CD8-positive, alpha-beta memory T cell (primary cell): Measurements from ENCODE around the gene SPTB. TPM values are rescaled to one million over a fixed set of nuclear protein-coding genes. Genes with fewer than 3 reads are reported as not detected.

Source experiments
- CTCF ChIA-PET: fragments of 350-600 bp; sonication (Branson Sonifier 250); formaldehyde crosslinking; loops from one replicate; lab custom pipeline; 2021; ENCODE audit warnings: antibody characterized with exemption; lab: Charles Lee
- POLR2A ChIA-PET: fragments of 350-600 bp; sonication (Branson Sonifier 250); formaldehyde crosslinking; loops from one replicate; lab custom pipeline; 2021; ENCODE audit warnings: antibody characterized with exemption; lab: Charles Lee
- DNase-seq, 5 donors: peaks; one replicate each; pipeline versions ENCODE4 v3.0.0 to v3.0.0-alpha.2; 2020 to 2022; ENCODE audit warnings: mixed read lengths in 1 of 5
- H3K27ac ChIP-seq: one replicate; pipeline ENCODE4 v1.7.0; 2013; ENCODE audit warnings: low read depth, mild to moderate bottlenecking, low read length, moderate library complexity
- H3K27me3 ChIP-seq: 2 replicates; pipeline ENCODE4 v1.7.0; 2013; ENCODE audit warnings: low read length, mild to moderate bottlenecking; ENCODE audit not compliant: insufficient read depth, poor library complexity, severe bottlenecking
- H3K36me3 ChIP-seq: 2 replicates; pipeline ENCODE4 v1.7.0; 2013; ENCODE audit warnings: mild to moderate bottlenecking, low read length, moderate library complexity; ENCODE audit not compliant: insufficient read depth
- H3K4me1 ChIP-seq: 2 replicates; pipeline ENCODE4 v1.7.0; 2013; ENCODE audit warnings: mild to moderate bottlenecking, low read length, moderate library complexity; ENCODE audit not compliant: insufficient read depth
- H3K4me3 ChIP-seq: 2 replicates; pipeline ENCODE4 v1.7.0; 2013; ENCODE audit warnings: mild to moderate bottlenecking, low read length
- H3K9me3 ChIP-seq: 2 replicates; pipeline ENCODE4 v1.7.0; 2013; ENCODE audit warnings: mild to moderate bottlenecking, low read length
- H3K27ac Mint-ChIP-seq, 8 donors: one replicate each; pipeline ENCODE4 v1.8.0; 2020 to 2021; ENCODE audit warnings: mixed read lengths in 8 of 8, mild to moderate bottlenecking in 6 of 8, inconsistent platforms in 3 of 8, moderate library complexity in 3 of 8
- H3K27me3 Mint-ChIP-seq, 2 donors: one replicate each; pipeline ENCODE4 v1.8.0; 2020 to 2021; ENCODE audit warnings: mixed read lengths in 2 of 2, mild to moderate bottlenecking in 1 of 2, moderate library complexity in 1 of 2
- H3K36me3 Mint-ChIP-seq, 3 donors: one replicate each; pipeline ENCODE4 v1.8.0; 2020 to 2021; ENCODE audit warnings: mixed read lengths in 3 of 3, inconsistent platforms in 1 of 3, mild to moderate bottlenecking in 1 of 3
- H3K4me1 Mint-ChIP-seq, 3 donors: one replicate each; pipeline ENCODE4 v1.8.0; 2020 to 2021; ENCODE audit warnings: mixed read lengths in 3 of 3, inconsistent platforms in 1 of 3, mild to moderate bottlenecking in 1 of 3
- H3K4me3 Mint-ChIP-seq, 7 donors: one replicate each; pipeline ENCODE4 v1.8.0; 2020 to 2021; ENCODE audit warnings: mixed read lengths in 7 of 7, mild to moderate bottlenecking in 6 of 7, moderate library complexity in 4 of 7, inconsistent platforms in 2 of 7
- H3K9me3 Mint-ChIP-seq, 5 donors: one replicate each; pipeline ENCODE4 v1.8.0; 2020 to 2022; ENCODE audit warnings: mixed read lengths in 5 of 5, mild to moderate bottlenecking in 3 of 5, moderate library complexity in 2 of 5, inconsistent platforms in 1 of 5
- polyA plus RNA-seq: library from polyadenylated mRNA; unstranded; fragments of 300-500 nt; fragmentation: Illumina TruSeq; gene quantifications from one replicate; pipeline ENCODE4 v1.2.3, GENCODE V29; 2021
- total RNA-seq, 2 experiments: library from RNA; stranded (reverse); gene quantifications; one replicate each; pipeline ENCODE4 v1.2.3, GENCODE V29; 2021

Gene SPTB
- total and polyA plus RNA-seq, 3 experiments from 2014 or later: 0.09 to 0.18 (median 0.15) TPM

- DNase-seq: no peak
- H3K4me3 ChIP-seq: no peak overlapping the region
- H3K27me3 Mint-ChIP-seq: peaks cover 18 to 57% of the 10 kb centered on the region in 2 donors
- no peak overlapping the region for H3K4me3 Mint-ChIP-seq
- no peak overlapping the region for H3K27ac ChIP-seq
- ChIA-PET POLR2A (interaction anchor here (0.6 kb wide), 1 partner anchor 10 kb away, joined by 3 read pairs; no protein-coding TSS in a partner anchor), CTCF (interaction anchor here (0.7 to 2.8 kb wide), 2 partner anchors 10 to 50 kb away, joined by 3 to 10 read pairs; partner anchors contain the start of gene SPTB)
- peak overlapping the region in 1 of 8 donors; percentile 4 for H3K27ac Mint-ChIP-seq
- no peaks in the 10 kb centered on the region for H3K4me1 Mint-ChIP-seq
- no peaks in the 10 kb centered on the region for H3K27me3 ChIP-seq
- no peaks in the 10 kb centered on the region for H3K9me3 Mint-ChIP-seq
- H3K9me3 ChIP-seq: no peaks in the 10 kb centered on the region
- H3K4me1 ChIP-seq: no peaks in the 10 kb centered on the region
- H3K36me3 ChIP-seq: no peaks in the 10 kb centered on the region
- peaks cover 0 to 1% (median 0%) of the 10 kb centered on the region in 3 donors for H3K36me3 Mint-ChIP-seq
Observed at GRCh38 chr14:64870160-64870559, 9.5 kb downstream of the SPTB start.

GRCh38 chr14:64868841-64869240 is 10.9 kb downstream of the SPTB start:
- Mint-ChIP-seq H3K9me3 (no peaks in the 10 kb centered on the region), H3K27ac (no peak overlapping the region), H3K36me3 (peaks cover 0 to 1% (median 0%) of the 10 kb centered on the region in 3 donors), H3K4me3 (no peak overlapping the region), H3K4me1 (no peaks in the 10 kb centered on the region), H3K27me3 (peaks cover 15 to 61% of the 10 kb centered on the region in 2 donors)
- H3K36me3 ChIP-seq: no peaks in the 10 kb centered on the region
- H3K27ac ChIP-seq: no peak overlapping the region
- no peaks in the 10 kb centered on the region for H3K9me3 ChIP-seq
- H3K27me3 ChIP-seq: no peaks in the 10 kb centered on the region
- no peak for DNase-seq
- H3K4me1 ChIP-seq: no peaks in the 10 kb centered on the region
- CTCF ChIA-PET: interaction anchor here (0.9 to 2.8 kb wide), 4 partner anchors 11 to 46 kb away, joined by 3 to 10 read pairs (median 3); partner anchors contain the start of gene SPTB
- POLR2A ChIA-PET: no interaction called here
- H3K4me3 ChIP-seq: no peak overlapping the region

DNA sequence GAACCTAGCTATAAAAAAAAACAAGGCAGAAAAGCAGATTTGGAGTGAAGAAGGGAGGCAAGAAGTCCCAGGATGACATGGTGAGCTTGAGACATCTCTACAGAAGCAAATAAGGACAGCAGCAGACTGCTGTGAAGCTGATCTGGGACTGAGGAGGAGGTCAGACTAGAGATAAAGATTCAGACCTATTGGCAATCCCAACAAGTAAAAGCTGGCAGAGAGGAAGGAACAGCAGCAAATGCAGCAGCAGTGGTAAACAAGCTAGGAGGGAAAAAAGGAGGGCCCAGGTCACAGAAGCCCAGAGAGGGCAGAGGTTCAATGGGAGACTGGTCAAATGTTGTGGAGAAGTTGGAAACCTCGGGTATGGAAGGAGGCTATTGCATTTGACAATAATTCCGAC is 11.3 kb downstream of the SPTB start:
- no peak overlapping the region for H3K27ac ChIP-seq
- H3K27me3 ChIP-seq: no peaks in the 10 kb centered on the region
- Mint-ChIP-seq H3K27ac (no peak overlapping the region), H3K4me3 (no peak overlapping the region), H3K4me1 (no peaks in the 10 kb centered on the region), H3K27me3 (peaks cover 15 to 65% of the 10 kb centered on the region in 2 donors), H3K36me3 (peaks cover 0 to 1% (median 0%) of the 10 kb centered on the region in 3 donors), H3K9me3 (no peaks in the 10 kb centered on the region)
- no peaks in the 10 kb centered on the region for H3K9me3 ChIP-seq
- no peaks in the 10 kb centered on the region for H3K36me3 ChIP-seq
- H3K4me1 ChIP-seq: no peaks in the 10 kb centered on the region
- ChIA-PET POLR2A (no interaction called here), CTCF (interaction anchor here (1.1 to 2.8 kb wide), 3 partner anchors 11 to 46 kb away, joined by 3 to 10 read pairs (median 3); partner anchors contain the start of gene SPTB)
- DNase-seq: no peak
- H3K4me3 ChIP-seq: no peak overlapping the region

DNA sequence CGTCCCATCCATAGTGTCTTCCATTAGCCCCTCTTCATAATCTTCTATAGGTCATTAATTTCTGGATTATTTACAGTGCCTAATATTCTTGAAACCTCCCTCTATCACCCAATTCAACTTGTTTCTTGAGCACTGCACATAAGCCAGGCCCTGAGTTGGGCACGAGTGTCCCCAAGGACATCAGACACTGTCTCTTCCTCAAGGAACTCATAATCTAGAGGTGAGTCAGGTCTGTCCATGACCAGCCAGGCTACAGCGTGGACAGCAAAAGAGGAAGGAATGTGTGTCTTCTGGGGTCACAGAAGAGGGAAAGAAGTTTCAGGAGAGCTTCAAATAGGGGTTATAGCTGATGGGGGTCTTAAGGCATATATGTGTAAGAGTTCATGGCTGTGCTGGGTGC is 12.5 kb downstream of the SPTB start:
- Histone ChIP-seq H3K27me3 (no peaks in the 10 kb centered on the region), H3K4me1 (no peaks in the 10 kb centered on the region), H3K9me3 (no peaks in the 10 kb centered on the region), H3K4me3 (no peak overlapping the region), H3K27ac (no peak overlapping the region), H3K36me3 (no peaks in the 10 kb centered on the region)
- H3K36me3 Mint-ChIP-seq: peaks cover 0 to 1% (median 0%) of the 10 kb centered on the region in 3 donors
- no peaks in the 10 kb centered on the region for H3K9me3 Mint-ChIP-seq
- H3K27ac Mint-ChIP-seq: no peak overlapping the region
- no peak for DNase-seq
- ChIA-PET POLR2A (no interaction called here), CTCF (no interaction called here)
- peaks cover 12 to 59% of the 10 kb centered on the region in 2 donors for H3K27me3 Mint-ChIP-seq
- H3K4me1 Mint-ChIP-seq: no peaks in the 10 kb centered on the region
- no peak overlapping the region for H3K4me3 Mint-ChIP-seq

DNA sequence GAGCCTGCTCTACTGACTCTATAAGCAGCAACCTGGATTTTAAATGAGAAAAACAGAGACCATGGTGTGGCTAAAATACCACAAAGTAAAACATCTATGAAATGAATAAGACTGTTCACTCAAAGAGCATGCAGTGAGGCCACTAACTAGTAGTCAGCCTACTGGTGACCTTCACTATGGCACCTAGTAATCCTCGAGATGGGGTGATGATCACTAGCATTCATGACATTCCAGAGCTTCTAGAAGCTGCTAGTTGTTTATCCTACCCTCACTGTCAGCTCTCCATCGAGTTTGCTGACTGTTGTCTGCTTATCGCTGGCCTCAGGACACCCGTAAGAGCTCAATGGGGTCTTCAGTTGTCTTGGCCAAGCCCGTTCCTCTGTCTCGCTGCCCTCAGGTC is 13.7 kb downstream of the SPTB start:
- Mint-ChIP-seq H3K9me3 (no peaks in the 10 kb centered on the region), H3K4me1 (no peaks in the 10 kb centered on the region), H3K27me3 (peaks cover 10 to 59% of the 10 kb centered on the region in 2 donors), H3K4me3 (no peak overlapping the region), H3K27ac (no peak overlapping the region), H3K36me3 (peaks cover 0 to 1% (median 0%) of the 10 kb centered on the region in 3 donors)
- no peak overlapping the region for H3K27ac ChIP-seq
- ChIA-PET CTCF (interaction anchor here (1.5 kb wide), 1 partner anchor 43 kb away, joined by 4 read pairs; no protein-coding TSS in a partner anchor), POLR2A (no interaction called here)
- H3K27me3 ChIP-seq: no peaks in the 10 kb centered on the region
- DNase-seq: no peak
- no peak overlapping the region for H3K4me3 ChIP-seq
- H3K36me3 ChIP-seq: no peaks in the 10 kb centered on the region
- no peaks in the 10 kb centered on the region for H3K9me3 ChIP-seq
- H3K4me1 ChIP-seq: no peaks in the 10 kb centered on the region

- no peak overlapping the region for H3K27ac Mint-ChIP-seq
- H3K4me1 ChIP-seq: no peaks in the 10 kb centered on the region
- POLR2A ChIA-PET: no interaction called here
- no peak overlapping the region for H3K27ac ChIP-seq
- H3K4me3 Mint-ChIP-seq: no peak overlapping the region
- peaks cover 11 to 55% of the 10 kb centered on the region in 2 donors for H3K27me3 Mint-ChIP-seq
- H3K4me1 Mint-ChIP-seq: no peaks in the 10 kb centered on the region
- H3K36me3 ChIP-seq: no peaks in the 10 kb centered on the region
- CTCF ChIA-PET: interaction anchor here (1.5 kb wide), 1 partner anchor 42 kb away, joined by 4 read pairs; no protein-coding TSS in a partner anchor
- peaks cover 0 to 1% (median 0%) of the 10 kb centered on the region in 3 donors for H3K36me3 Mint-ChIP-seq
- no peaks in the 10 kb centered on the region for H3K9me3 ChIP-seq
- no peaks in the 10 kb centered on the region for H3K9me3 Mint-ChIP-seq
- no peaks in the 10 kb centered on the region for H3K27me3 ChIP-seq
- no peak for DNase-seq
- H3K4me3 ChIP-seq: no peak overlapping the region
Observed at GRCh38 chr14:64865109-64865508, 14.6 kb downstream of the SPTB start.

DNA sequence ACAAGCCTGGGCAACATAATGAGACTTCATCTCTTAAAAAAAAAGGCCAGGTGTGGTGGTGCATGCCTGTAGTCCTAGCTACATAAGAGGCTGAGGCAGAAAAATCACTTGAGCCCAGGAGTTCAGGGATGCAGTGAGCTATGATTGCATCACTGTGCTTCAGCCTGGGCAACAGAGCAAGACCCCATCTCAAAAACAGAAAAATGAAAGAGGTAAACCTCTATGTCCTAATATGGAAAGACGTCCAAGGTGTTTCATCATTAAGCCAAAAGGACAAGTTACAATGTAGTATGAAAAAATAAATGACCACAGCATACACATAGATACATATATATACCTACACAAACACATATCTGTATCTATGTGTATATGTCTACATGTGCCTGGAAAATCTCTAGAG is 15.4 kb downstream of the SPTB start:
- no peak for DNase-seq
- Mint-ChIP-seq H3K4me1 (no peaks in the 10 kb centered on the region), H3K27me3 (peaks cover 9 to 58% of the 10 kb centered on the region in 2 donors), H3K9me3 (no peaks in the 10 kb centered on the region), H3K4me3 (no peak overlapping the region), H3K27ac (no peak overlapping the region), H3K36me3 (peaks cover 0 to 1% (median 0%) of the 10 kb centered on the region in 3 donors)
- Histone ChIP-seq H3K4me3 (no peak overlapping the region), H3K36me3 (no peaks in the 10 kb centered on the region), H3K4me1 (no peaks in the 10 kb centered on the region), H3K27ac (no peak overlapping the region), H3K27me3 (no peaks in the 10 kb centered on the region), H3K9me3 (no peaks in the 10 kb centered on the region)
- CTCF ChIA-PET: interaction anchor here (3.0 kb wide), 1 partner anchor 27 kb away, joined by 7 read pairs; no protein-coding TSS in a partner anchor
- POLR2A ChIA-PET: no interaction called here

GRCh38 chr14:64861916-64862315 is 17.8 kb downstream of the SPTB start:
- no peaks in the 10 kb centered on the region for H3K27me3 ChIP-seq
- Mint-ChIP-seq H3K36me3 (no peaks in the 10 kb centered on the region), H3K27me3 (peaks cover 4 to 53% of the 10 kb centered on the region in 2 donors), H3K27ac (peak overlapping the region in 1 of 8 donors; percentile 13), H3K9me3 (no peaks in the 10 kb centered on the region), H3K4me3 (no peak overlapping the region), H3K4me1 (no peaks in the 10 kb centered on the region)
- no peaks in the 10 kb centered on the region for H3K9me3 ChIP-seq
- ChIA-PET POLR2A (no interaction called here), CTCF (interaction anchor here (1.0 to 3.0 kb wide), 2 partner anchors 14 to 30 kb away, joined by 3 to 7 read pairs; no protein-coding TSS in a partner anchor)
- no peaks in the 10 kb centered on the region for H3K4me1 ChIP-seq
- no peak for DNase-seq
- H3K36me3 ChIP-seq: no peaks in the 10 kb centered on the region
- H3K4me3 ChIP-seq: no peak overlapping the region
- no peak overlapping the region for H3K27ac ChIP-seq
